HT1080 (cell line): ENCODE results near the gene SLIT3. TPM values are rescaled to one million over a fixed set of nuclear protein-coding genes. Genes with fewer than 3 reads are reported as not detected.
A peak's percentile ranks its signal among the peaks of the same experiment; 100 is the strongest.
"Not testable (repeated sequence)": the region's sequence is repeated elsewhere in the genome, so short reads cannot be mapped to it uniquely, and the experiment has no call there.

Experiments used
- DNase-seq: peaks from one replicate; pipeline ENCODE4 v3.0.0-alpha.2; 2015; ENCODE audit warnings: low read depth
- total RNA-seq: library from RNA; depleted of rRNA; stranded (reverse); fragments of >200 nt; shearing (Covaris generic); gene quantifications from 2 replicates; pipeline ENCODE4 v1.2.3, GENCODE V29; 2014

Gene SLIT3
- total RNA-seq, 1 experiment from 2014 or later = 0.08 TPM

- DNase-seq = no peak
Observed at GRCh38 chr5:169149317-169149716, 151.6 kb downstream of the SLIT3 start.

DNA sequence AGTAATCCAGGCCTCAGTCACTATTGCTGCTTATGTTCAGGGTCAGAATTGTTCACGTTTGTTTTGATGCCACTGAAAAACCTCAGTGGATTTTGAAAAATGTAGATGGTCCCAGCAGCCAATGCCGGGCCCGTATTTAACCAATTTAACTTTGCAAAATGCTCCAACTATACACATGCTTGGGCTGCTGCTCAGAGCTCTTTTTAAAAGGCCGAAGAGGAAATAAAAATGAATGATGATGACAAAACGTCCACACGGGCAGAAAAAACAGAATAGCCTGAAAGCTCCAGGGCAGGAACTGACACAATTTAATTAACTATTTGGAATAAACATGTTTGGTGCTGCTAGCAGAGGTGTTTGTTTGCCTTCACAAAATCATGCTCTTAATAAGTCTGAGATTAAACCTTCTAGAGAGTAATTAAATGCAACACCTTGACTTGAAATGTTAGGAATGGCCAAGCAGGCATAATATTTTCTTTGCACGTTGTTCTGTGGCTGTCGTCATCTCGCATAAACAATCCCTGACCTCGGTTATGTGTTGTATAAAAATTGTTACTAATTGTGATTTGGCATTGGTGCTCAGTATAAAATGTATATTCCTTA, 152.7 kb downstream of the SLIT3 start:
- no peak for DNase-seq

GRCh38 chr5:169147534-169147933, 153.4 kb downstream of the SLIT3 start:
- no peak for DNase-seq

DNA sequence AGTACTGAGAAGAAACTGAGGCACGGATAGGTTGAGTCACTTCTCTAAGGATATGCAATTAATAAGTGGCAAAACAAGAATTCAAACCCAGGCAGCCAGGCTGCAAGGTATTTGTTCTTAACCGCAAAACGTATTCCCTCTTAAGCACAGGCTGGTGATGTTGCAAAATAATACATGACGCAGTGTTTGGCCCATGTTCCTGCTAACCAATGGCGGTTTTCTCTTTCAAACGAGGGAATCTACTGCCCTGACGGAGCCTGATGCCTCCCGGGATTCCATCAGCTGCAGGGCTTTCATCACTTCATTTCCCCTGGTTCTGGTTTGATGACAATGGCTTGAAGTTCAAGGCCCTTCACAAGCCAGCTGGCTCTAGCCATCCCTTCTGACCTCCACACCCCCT, 154.8 kb downstream of the SLIT3 start:
- DNase-seq = no peak

DNA sequence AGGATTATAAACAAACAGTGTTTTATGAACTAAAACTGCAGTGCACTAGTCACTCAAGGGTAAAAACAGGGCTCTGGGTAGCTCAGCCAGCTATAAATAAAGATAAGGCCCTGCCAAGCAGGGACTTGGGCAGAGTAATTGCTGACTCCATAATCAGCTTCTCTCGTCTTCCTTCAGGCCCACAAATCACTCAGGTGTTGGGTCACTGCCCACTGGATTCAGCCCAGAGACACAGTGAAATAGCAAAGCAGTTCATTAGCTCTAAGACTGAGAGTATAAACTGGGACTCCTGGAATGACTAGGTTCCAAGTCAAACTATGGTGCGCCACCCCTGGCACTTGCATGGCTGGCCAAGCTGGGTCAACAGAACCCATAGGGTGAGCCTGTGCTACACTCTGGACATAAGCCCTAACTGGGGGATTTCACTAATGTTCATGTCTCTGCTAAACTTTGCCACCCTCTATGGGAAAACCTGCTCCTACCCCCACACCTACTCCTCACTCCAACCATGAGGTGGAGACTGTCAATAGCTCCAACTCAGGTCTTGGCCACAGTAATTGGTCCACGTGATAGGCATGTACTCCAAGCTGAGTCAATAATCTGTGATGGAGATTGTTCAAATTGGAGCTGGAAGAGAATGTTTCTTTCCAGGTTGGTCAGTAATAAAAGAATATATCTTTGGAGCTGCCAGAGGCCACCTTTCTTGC, 158.5 kb downstream of the SLIT3 start:
- no peak for DNase-seq

DNA sequence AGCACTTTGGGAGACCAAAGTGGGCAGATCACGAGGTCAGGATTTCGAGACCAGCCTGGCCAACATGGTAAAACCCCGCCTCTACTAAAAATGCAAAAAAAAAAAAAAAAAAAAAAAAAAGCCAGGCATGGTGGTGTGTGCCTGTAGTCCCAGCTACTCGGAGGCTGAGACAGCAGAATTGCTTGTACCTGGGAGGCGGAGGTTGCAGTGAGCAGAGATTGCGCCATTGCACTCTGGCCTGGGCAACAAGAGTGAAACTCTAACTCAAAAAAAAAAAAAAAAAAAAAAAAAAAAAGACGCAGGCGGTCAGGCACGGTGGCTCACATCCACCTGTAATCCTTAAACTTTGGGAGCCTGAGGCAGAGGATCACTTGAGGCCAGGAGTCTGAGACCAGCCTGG, 160.7 kb downstream of the SLIT3 start:
- not testable (repeated sequence) for DNase-seq

GRCh38 chr5:169139480-169140050, 161.4 kb downstream of the SLIT3 start:
- no peak for DNase-seq

DNA sequence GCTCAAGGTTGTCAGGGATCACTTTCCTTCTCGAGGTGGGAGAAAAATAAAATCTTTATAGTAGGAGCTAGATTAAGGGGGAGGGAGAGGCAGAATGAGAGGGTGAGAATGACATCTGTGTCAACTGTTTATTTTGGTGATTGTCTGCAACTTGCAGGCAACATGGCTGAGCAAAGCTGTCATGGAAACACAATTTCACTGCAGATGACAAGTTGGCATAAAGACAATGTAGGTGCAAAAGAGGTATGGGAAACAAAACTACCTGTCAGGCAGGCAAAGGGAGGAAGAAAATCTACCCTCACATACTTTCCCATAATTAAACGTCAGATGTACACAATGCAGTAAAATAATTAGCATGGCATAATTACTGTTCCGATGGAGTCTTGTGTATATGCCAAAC, 167.4 kb downstream of the SLIT3 start:
- no peak for DNase-seq

DNA sequence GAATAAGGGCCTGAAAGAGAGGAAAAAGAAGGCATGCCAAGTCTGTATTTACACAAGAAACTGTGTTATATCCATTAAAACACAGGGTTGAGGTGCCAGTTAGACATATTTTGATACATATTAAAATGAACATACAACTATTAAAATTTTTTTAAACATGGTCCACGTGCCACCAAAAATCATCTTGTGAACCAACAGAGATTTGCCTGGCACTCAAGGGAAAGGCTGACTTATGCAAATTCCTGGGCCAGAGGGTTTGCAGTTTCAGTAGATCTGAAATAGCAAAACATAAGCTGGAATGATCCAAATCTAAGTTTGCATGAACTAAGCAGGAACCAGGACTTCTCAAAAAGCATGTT, 168.7 kb downstream of the SLIT3 start:
- no peak for DNase-seq

GRCh38 chr5:169131616-169132301, 169.2 kb downstream of the SLIT3 start:
- DNase-seq = no peak

DNA sequence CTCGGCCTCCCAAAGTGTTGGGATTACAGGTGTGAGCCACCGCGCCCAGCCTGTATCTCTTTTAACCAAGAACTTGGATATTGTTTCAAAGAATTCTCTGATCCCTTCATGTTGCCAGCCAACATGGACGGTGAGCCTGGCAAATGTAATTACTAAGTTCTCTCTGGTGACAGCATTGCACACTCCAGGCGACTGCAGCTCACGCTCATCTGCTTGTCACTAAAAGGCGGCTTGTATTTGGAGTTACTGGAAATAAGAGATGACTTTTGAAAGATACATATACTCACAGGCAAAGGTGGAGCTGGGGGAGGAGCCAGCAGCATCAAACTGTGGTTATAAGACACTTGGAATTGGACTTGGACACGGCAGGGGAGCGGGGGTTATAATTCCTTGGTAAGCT, 172.3 kb downstream of the SLIT3 start:
- no peak for DNase-seq

DNA sequence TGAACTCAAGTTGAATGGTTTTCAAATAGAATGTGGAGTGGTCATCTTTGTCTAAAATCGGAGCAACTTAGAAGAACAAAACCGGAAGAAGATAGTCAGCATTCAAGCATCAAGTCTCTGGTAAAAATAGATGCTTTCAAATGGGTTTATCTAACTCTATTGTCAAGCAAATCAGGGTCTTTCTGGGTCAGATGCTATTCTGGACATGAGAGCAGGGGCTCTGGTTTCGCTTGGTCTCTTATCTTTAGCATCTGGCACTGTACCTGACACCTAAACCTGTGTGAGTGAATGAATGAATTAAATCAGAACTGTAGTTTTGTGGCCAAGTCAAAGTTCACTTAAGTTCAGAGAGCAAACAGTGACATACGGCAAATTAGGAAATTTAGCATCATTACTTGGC, 173.5 kb downstream of the SLIT3 start:
- DNase-seq = no peak

GRCh38 chr5:169126481-169127021, 174.4 kb downstream of the SLIT3 start:
- DNase-seq = peak; percentile 44

GRCh38 chr5:169125571-169125970, 175.4 kb downstream of the SLIT3 start:
- no peak for DNase-seq

DNA sequence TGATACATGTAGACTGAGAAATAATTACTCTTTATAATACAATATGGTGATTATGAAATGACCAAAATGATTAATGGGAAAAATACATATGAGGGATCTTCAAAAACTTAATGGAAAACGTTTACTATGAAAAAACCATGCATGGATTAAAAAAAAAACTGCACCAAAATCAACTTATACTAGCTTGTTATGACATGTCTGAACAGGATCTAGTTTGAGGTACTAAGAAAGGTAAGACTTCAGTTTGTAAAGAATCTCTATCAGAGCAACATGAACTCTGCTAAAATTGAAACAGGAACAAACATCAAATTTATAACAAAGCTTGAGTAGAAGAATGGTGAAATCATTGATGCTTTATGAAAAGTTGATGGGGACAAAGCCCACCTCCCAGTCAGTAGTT, 178.0 kb downstream of the SLIT3 start:
- DNase-seq = no peak

DNA sequence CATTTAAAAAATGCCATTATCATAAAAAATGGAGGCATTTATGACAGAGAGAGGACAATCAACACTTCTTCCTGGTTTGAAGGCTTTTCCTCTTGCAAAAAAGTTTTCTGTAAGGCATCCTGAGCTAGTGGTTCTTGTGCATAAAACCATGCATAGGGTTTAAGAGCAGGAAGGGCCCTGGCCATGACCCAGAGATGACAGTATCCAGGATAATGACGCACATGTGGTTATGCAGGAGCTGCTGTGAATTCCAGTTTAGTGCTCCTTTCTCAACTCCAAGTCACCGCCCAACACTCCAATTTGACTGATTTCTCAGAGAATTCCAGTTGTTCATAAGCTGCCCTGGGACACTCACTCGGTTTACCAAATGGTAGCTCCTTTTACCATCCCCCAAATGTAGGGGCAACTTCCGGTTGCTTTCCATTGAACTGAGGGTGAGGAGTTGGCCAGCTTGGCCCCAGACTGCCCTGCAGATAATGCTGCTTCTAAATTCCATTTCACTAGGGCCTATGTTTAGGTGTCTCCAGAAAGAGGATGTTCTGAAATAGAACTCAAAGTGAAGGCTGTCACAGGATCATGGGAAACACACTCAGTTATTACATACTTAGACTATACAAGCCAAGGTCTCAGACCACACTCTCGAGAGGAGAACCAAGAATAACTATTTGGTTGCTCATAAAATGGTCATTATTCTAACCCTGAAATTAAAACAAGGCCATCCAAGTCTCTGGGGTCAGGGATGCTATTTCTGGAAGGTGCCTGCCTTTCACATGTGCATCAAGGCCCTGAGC, 179.1 kb downstream of the SLIT3 start:
- peak; percentile 94 for DNase-seq

- DNase-seq = no peak
Observed at GRCh38 chr5:169119288-169120048, 181.5 kb downstream of the SLIT3 start.

DNA sequence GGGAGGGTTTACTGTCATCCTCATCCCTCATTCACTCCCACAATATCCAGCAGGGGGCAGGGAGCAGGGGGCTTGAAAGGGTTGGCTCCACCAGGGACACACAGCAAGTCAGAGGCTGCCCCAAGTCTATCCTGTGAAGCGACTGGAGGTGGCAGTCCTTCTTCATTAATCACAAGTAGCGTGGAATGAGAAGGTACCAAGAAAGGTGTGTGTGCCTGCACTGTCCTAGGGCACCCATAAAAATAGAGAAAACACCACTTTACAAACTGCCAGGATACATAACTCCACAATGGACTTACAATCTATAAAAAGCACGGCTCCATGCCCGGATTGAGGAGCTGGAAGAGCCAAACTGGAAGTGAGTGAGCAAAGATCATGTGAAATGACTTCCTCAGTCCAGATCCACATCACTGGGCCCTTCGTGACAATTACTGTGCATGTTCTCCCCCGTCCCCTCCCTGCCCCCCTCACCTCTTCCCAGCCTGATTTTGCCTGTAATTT, 183.9 kb downstream of the SLIT3 start:
- DNase-seq = peak; percentile 60

DNA sequence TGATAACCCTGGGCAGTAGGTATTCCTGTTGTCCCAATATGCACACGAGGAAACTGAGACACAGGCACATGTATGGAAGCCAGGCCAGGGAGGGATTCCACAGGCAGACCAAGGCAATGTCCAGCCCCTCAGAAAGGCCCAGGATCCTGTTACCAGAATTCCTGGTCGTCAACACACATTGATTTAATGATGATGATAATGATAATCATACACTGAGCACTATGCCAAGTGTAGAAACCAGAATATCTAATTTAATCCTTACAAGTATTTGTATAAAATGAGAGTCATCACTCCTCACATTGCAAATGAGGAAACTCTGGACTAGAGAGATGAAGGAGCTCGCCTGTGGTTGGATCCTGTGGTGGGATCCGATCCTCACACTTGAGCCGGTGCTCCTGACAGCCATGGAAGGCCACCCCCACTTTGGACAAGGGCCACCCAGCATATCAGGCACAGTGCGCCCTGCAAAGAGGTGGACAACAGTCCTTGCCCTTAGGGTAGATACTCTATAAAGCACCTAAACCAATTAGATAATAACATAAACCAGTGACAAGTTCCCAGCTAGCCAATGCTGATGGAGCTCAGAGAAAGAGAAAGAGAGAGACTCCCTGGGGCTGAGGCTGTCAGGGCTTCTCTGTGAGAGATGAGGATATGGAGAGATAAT, 185.3 kb downstream of the SLIT3 start:
- DNase-seq = no peak
